Fibroblast of mammary gland (primary cell): Measurements from ENCODE around the gene GRSF1.

Experiments
- DNase-seq: peaks from one replicate; pipeline ENCODE4 v3.0.0-alpha.2; 2010; ENCODE audit warnings: low read depth
- H3K4me3 ChIP-seq: 2 replicates; pipeline ENCODE4 v1.5.1; 2011; ENCODE audit warnings: low read depth, mild to moderate bottlenecking, low read length, moderate library complexity; ENCODE audit not compliant: control insufficient read depth
- CTCF ChIP-seq: conservative IDR thresholded peaks from 2 replicates; pipeline ENCODE4 v1.5.1; 2011; ENCODE audit warnings: low read depth, low read length, inconsistent platforms; ENCODE audit not compliant: control insufficient read depth, insufficient read depth

The GRSF1 gene

GRCh38 chr4:70868778-70869177 is 29.1 kb upstream of the GRSF1 start:
- DNase-seq, result no peak
- H3K4me3 ChIP-seq, result no peak overlapping the region
- no peak for TF ChIP-seq CTCF

DNA sequence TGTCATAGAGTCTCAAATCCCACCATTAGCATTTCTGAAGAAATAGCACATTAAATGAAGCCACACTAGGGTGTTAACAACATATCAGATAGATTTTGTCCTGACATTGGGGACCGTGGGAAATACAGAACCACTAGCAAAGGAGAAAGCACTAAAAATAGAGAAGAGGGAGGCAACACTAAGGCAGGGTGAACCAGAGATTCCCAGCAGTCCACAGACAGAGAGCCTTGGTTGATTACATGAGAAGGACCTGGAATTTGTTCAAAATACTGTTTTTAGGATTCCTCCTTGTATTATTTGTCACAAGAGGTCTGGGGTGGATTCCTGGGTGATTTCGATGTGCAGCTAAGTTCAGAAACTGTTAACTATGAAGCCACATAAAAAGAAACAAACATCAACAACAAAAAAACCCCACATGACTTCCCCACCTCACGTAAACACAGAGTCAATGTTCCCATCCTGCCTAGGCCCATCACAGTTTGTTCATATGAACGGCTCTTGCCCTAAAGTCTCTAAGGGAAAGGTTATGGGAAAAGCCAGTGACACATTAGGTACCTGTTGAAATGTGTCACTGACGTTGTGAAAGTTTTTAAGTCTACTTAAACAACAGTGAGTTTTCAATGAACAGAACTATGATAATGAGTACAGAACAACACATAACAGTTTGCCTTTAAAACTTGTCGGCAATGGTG is 23.6 kb upstream of the GRSF1 start:
- H3K4me3 ChIP-seq, result no peak overlapping the region
- DNase-seq, result no peak
- TF ChIP-seq CTCF, result no peak

- no peak for TF ChIP-seq CTCF
- no peak overlapping the region for H3K4me3 ChIP-seq
- DNase-seq, result no peak
Observed at GRCh38 chr4:70859066-70859465, 19.4 kb upstream of the GRSF1 start.

GRCh38 chr4:70858454-70858853 is 18.8 kb upstream of the GRSF1 start:
- no peak overlapping the region for H3K4me3 ChIP-seq
- no peak for TF ChIP-seq CTCF
- DNase-seq, result no peak

- no peak overlapping the region for H3K4me3 ChIP-seq
- TF ChIP-seq CTCF, result no peak
- DNase-seq, result no peak
Observed at GRCh38 chr4:70855464-70855863, 15.8 kb upstream of the GRSF1 start.

- DNase-seq, result no peak
- H3K4me3 ChIP-seq, result no peak overlapping the region
- no peak for TF ChIP-seq CTCF
Observed at GRCh38 chr4:70849291-70849690, 9.6 kb upstream of the GRSF1 start.

GRCh38 chr4:70844180-70844579 is 4.5 kb upstream of the GRSF1 start:
- no peak overlapping the region for H3K4me3 ChIP-seq
- no peak for DNase-seq

More at GRCh38 chr4:70844180-70844579, 4.5 kb upstream of the GRSF1 start:
- TF ChIP-seq CTCF, result no peak
